Putamen (tissue), 1 donor: ENCODE results near the gene GTF2F1.
"Not testable (repeated sequence)": the region's sequence is repeated elsewhere in the genome, so short reads cannot be mapped to it uniquely, and the experiment has no call there.

Source experiments
- DNase-seq: peaks from one replicate; pipeline ENCODE4 v3.0.0-alpha.2; 2016; ENCODE audit warnings: low spot score

The GTF2F1 gene

GRCh38 chr19:6417713-6418561, 25.0 kb upstream of the GTF2F1 start:
- DNase-seq: peak; percentile 36

GRCh38 chr19:6416658-6417405, 23.9 kb upstream of the GTF2F1 start:
- DNase-seq: no peak

- DNase-seq: no peak
Measured at GRCh38 chr19:6415591-6416190, 22.7 kb upstream of the GTF2F1 start.

GRCh38 chr19:6414793-6415590, 22.0 kb upstream of the GTF2F1 start:
- DNase-seq: no peak

GRCh38 chr19:6413721-6414643, 21.0 kb upstream of the GTF2F1 start:
- DNase-seq: no peak

- DNase-seq: no peak
Measured at GRCh38 chr19:6413291-6413690, 20.3 kb upstream of the GTF2F1 start.

GRCh38 chr19:6412447-6413091, 19.6 kb upstream of the GTF2F1 start:
- no peak for DNase-seq

GRCh38 chr19:6412061-6412446, 19.1 kb upstream of the GTF2F1 start:
- DNase-seq: no peak

GRCh38 chr19:6409346-6409745, 16.4 kb upstream of the GTF2F1 start:
- DNase-seq: no peak

- no peak for DNase-seq
Measured at GRCh38 chr19:6406401-6406800, 13.4 kb upstream of the GTF2F1 start.

- DNase-seq: peak; percentile 82
Measured at GRCh38 chr19:6402837-6403608, 10.1 kb upstream of the GTF2F1 start.

GRCh38 chr19:6402058-6402457, 9.1 kb upstream of the GTF2F1 start:
- DNase-seq: no peak

- DNase-seq: not testable (repeated sequence)
Measured at GRCh38 chr19:6400062-6400944, 7.3 kb upstream of the GTF2F1 start.

- DNase-seq: no peak
Measured at GRCh38 chr19:6396305-6396704, 3.3 kb upstream of the GTF2F1 start.

GRCh38 chr19:6394831-6395230, 1.9 kb upstream of the GTF2F1 start:
- no peak for DNase-seq

- no peak for DNase-seq
Measured at GRCh38 chr19:6393983-6394412, 1.0 kb upstream of the GTF2F1 start.

GRCh38 chr19:6392221-6393073, 517 bp downstream of the GTF2F1 start:
- DNase-seq: no peak

- DNase-seq: no peak
Measured at GRCh38 chr19:6387372-6387771, 5.6 kb downstream of the GTF2F1 start.
